GM19239 (cell line): ENCODE results near the gene ANKFN1.

ENCODE experiments used
- DNase-seq: peaks from one replicate; pipeline ENCODE4 v3.0.0; 2011; ENCODE audit warnings: low spot score; ENCODE audit not compliant: insufficient read length
- FAIRE-seq: peaks from 2 replicates; lab custom pipeline; 2011; peaks lifted over from hg19 to GRCh38; lab: Jason Lieb, UNC

Gene ANKFN1

GRCh38 chr17:56142325-56142724 is 10.9 kb upstream of the ANKFN1 start:
- FAIRE-seq = no peak
- DNase-seq = no peak

- DNase-seq (no peak), FAIRE-seq (no peak)
Measured at GRCh38 chr17:56142781-56143180, 10.5 kb upstream of the ANKFN1 start.

- DNase-seq (no peak), FAIRE-seq (no peak)
Measured at GRCh38 chr17:56144223-56144622, 9.1 kb upstream of the ANKFN1 start.

GRCh38 chr17:56146534-56146933 is 6.7 kb upstream of the ANKFN1 start:
- FAIRE-seq (no peak), DNase-seq (no peak)

- FAIRE-seq (no peak), DNase-seq (no peak)
Measured at GRCh38 chr17:56148333-56148732, 4.9 kb upstream of the ANKFN1 start.

- no peak for FAIRE-seq
- no peak for DNase-seq
Measured at GRCh38 chr17:56149266-56150036, 3.8 kb upstream of the ANKFN1 start.

- DNase-seq (no peak), FAIRE-seq (no peak)
Measured at GRCh38 chr17:56150649-56151048, 2.6 kb upstream of the ANKFN1 start.

- FAIRE-seq = no peak
- no peak for DNase-seq
Measured at GRCh38 chr17:56157845-56158244, 4.6 kb downstream of the ANKFN1 start.

GRCh38 chr17:56158344-56158743 is 5.1 kb downstream of the ANKFN1 start:
- DNase-seq (no peak), FAIRE-seq (no peak)

- no peak for DNase-seq
- no peak for FAIRE-seq
Measured at GRCh38 chr17:56158915-56159825, 5.9 kb downstream of the ANKFN1 start.

- no peak for DNase-seq
- no peak for FAIRE-seq
Measured at GRCh38 chr17:56159826-56160380, 6.6 kb downstream of the ANKFN1 start.

GRCh38 chr17:56160422-56160821 is 7.1 kb downstream of the ANKFN1 start:
- DNase-seq (no peak), FAIRE-seq (no peak)

GRCh38 chr17:56165072-56165641 is 11.9 kb downstream of the ANKFN1 start:
- FAIRE-seq (no peak), DNase-seq (no peak)

- DNase-seq = no peak
- no peak for FAIRE-seq
Measured at GRCh38 chr17:56167491-56167890, 14.2 kb downstream of the ANKFN1 start.

- FAIRE-seq = no peak
- no peak for DNase-seq
Measured at GRCh38 chr17:56169621-56170020, 16.3 kb downstream of the ANKFN1 start.

- no peak for DNase-seq
- no peak for FAIRE-seq
Measured at GRCh38 chr17:56171186-56171959, 18.1 kb downstream of the ANKFN1 start.

GRCh38 chr17:56172517-56172982 is 19.3 kb downstream of the ANKFN1 start:
- DNase-seq (no peak), FAIRE-seq (no peak)

GRCh38 chr17:56173026-56173425 is 19.8 kb downstream of the ANKFN1 start:
- no peak for DNase-seq
- FAIRE-seq = no peak

- no peak for DNase-seq
- no peak for FAIRE-seq
Measured at GRCh38 chr17:56173958-56174835, 20.9 kb downstream of the ANKFN1 start.
